IPS-20b (cell line): ENCODE data around the gene PRRX1.

Source experiments
- H3K27ac ChIP-seq: one replicate; pipeline ENCODE4 v1.5.1; 2013; ENCODE audit warnings: low read length
- H3K27me3 ChIP-seq: 2 replicates; pipeline ENCODE4 v1.6.1; 2013; ENCODE audit warnings: mild to moderate bottlenecking, low read length, inconsistent platforms; ENCODE audit not compliant: insufficient read depth
- H3K36me3 ChIP-seq: 2 replicates; pipeline ENCODE4 v1.6.1; 2013; ENCODE audit warnings: low read depth, mild to moderate bottlenecking, inconsistent platforms, low read length, moderate library complexity; ENCODE audit not compliant: insufficient read depth
- H3K4me1 ChIP-seq: 2 replicates; pipeline ENCODE4 v1.6.1; 2013; ENCODE audit warnings: mild to moderate bottlenecking, control low read depth, inconsistent platforms, low read length, moderate library complexity; ENCODE audit not compliant: insufficient read depth
- H3K4me3 ChIP-seq: 2 replicates; pipeline ENCODE4 v1.5.1; 2013; ENCODE audit warnings: mild to moderate bottlenecking, low read length, inconsistent platforms
- H3K9ac ChIP-seq: 2 replicates; pipeline ENCODE4 v1.6.1; 2013; ENCODE audit warnings: low read depth, mild to moderate bottlenecking, inconsistent platforms, low read length, moderate library complexity
- H3K9me3 ChIP-seq: 2 replicates; pipeline ENCODE4 v1.6.1; 2013; ENCODE audit warnings: mild to moderate bottlenecking, low read depth, low read length, inconsistent platforms; ENCODE audit not compliant: insufficient read depth

The PRRX1 gene

DNA sequence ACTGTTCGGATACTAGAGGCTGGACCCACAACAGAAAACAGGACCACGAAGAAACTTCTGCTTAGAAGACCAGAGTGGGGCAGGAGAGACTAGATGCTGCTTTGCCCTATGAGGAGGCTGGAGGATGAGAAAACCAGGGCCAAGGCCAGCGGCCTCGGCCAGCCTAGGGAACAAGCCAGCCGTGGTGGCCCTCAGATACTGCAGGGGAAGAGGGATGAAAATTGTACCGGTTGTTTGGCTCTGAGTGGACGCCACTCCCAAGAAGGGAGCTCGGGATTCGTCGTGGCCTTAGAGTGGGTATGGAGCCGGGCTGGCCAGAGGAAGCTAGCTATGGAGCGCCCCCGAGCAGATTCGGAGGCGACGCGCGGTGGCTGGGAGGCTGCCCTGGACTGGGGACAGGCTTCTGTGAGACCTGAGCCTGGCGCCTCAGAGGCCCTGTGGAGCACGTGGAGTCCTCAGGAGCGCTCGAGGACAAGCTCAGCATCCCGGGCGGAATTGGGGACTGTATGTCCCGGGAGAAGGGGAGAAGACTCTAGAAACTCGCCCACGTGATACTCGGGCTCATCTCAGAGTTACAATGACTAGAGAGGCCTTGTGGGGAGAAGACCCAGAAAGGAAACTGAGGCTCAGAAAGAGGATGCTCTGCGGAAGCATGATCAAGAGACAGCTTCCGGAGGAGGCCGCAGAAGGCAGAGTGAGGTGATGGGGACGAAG lies 2.8 kb downstream of the PRRX1 start:
- peaks cover 100% of the 10 kb centered on the region for H3K27me3 ChIP-seq
- no peaks in the 10 kb centered on the region for H3K36me3 ChIP-seq
- no peak overlapping the region for H3K27ac ChIP-seq
- H3K4me1 ChIP-seq: peaks cover 19% of the 10 kb centered on the region; the same call in 1 of the 2 replicates
- H3K9ac ChIP-seq: no peak overlapping the region
- peak overlapping the region; percentile 13; the same call in 1 of the 2 replicates for H3K4me3 ChIP-seq
- H3K9me3 ChIP-seq: no peaks in the 10 kb centered on the region

GRCh38 chr1:170668209-170669106 lies 4.5 kb downstream of the PRRX1 start:
- Histone ChIP-seq H3K27me3 (peaks cover 99% of the 10 kb centered on the region), H3K9me3 (no peaks in the 10 kb centered on the region), H3K4me3 (peak overlapping the region; percentile 10; the same call in 1 of the 2 replicates), H3K36me3 (no peaks in the 10 kb centered on the region), H3K9ac (no peak overlapping the region), H3K4me1 (peaks cover 12% of the 10 kb centered on the region; the same call in 1 of the 2 replicates), H3K27ac (no peak overlapping the region)

GRCh38 chr1:170669107-170669445 lies 5.1 kb downstream of the PRRX1 start:
- Histone ChIP-seq H3K9ac (no peak overlapping the region), H3K27me3 (peaks cover 99% of the 10 kb centered on the region), H3K36me3 (no peaks in the 10 kb centered on the region), H3K4me3 (0 out of 2 replicates have a peak overlapping the region, but pooled peaks have one; percentile 10), H3K9me3 (no peaks in the 10 kb centered on the region), H3K4me1 (peaks cover 12% of the 10 kb centered on the region; the same call in 1 of the 2 replicates), H3K27ac (no peak overlapping the region)

GRCh38 chr1:170669586-170670530 lies 5.9 kb downstream of the PRRX1 start:
- no peak overlapping the region for H3K27ac ChIP-seq
- no peaks in the 10 kb centered on the region for H3K9me3 ChIP-seq
- H3K36me3 ChIP-seq: no peaks in the 10 kb centered on the region
- H3K9ac ChIP-seq: no peak overlapping the region
- H3K27me3 ChIP-seq: peaks cover 94% of the 10 kb centered on the region
- H3K4me1 ChIP-seq: peaks cover 12% of the 10 kb centered on the region; the same call in 1 of the 2 replicates
- no peak overlapping the region for H3K4me3 ChIP-seq

DNA sequence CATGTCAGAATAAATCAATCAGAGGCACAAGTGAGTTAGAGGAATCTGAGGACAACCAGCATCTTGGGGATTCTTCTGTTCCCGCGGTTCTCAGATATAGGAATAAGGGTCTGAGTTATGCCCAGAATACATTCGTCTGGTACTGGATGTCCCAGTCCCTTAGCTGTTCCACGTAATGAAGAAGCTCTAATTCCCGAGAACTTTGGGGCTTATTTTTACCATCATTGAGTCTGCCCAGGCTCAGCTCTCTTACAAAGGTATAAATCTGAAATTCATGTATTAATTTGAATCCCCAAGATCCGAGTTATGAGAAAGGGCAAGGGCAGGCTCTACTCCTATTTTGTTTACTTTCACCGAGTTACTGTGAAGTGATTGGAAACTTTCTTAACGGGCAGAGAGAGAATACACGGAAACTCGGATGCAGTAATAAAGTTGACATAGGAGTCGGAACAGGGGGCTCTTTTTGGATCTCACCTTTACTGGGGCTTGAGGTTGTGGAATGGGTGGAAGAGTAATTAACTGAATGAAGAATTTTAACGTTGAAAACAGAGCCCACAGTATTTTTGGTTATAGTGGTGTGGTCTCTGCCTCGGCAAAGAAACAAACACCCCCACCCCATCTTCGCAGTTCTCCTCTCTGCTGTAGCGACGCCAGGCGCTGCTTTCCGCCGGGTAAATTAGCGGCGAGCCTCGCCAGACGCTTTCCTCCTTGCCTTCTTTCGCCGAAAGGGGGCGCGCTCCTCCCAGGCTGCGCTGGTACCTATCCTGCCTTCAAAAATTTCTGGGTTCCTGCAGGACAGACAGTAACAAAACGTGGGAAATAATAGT lies 7.1 kb downstream of the PRRX1 start:
- H3K9me3 ChIP-seq: no peaks in the 10 kb centered on the region
- peak overlapping the region; percentile 54; the same call in 1 of the 2 replicates for H3K4me3 ChIP-seq
- no peak overlapping the region for H3K27ac ChIP-seq
- no peaks in the 10 kb centered on the region for H3K36me3 ChIP-seq
- H3K4me1 ChIP-seq: peaks cover 12% of the 10 kb centered on the region; the same call in 1 of the 2 replicates
- H3K9ac ChIP-seq: no peak overlapping the region
- H3K27me3 ChIP-seq: peaks cover 82% of the 10 kb centered on the region

DNA sequence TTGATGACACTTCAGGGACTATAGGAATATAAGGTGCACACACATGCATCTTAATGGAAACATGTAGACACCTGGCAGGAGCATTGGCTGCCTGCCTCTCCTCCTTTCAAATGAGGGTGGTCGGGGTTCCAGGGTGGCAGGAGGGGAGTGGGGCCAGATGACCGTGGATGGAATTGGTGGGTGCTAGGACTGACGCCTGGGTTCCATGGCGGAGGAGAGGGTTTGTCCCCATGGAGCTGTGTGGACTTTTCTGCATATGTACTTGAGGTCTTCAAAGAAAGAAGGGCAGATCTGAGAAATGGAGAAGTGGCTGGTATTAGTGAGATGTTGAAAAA lies 7.7 kb downstream of the PRRX1 start:
- no peak overlapping the region for H3K4me3 ChIP-seq
- H3K9ac ChIP-seq: no peak overlapping the region
- peaks cover 77% of the 10 kb centered on the region for H3K27me3 ChIP-seq
- H3K4me1 ChIP-seq: peaks cover 12% of the 10 kb centered on the region; the same call in 1 of the 2 replicates
- H3K9me3 ChIP-seq: no peaks in the 10 kb centered on the region
- H3K27ac ChIP-seq: no peak overlapping the region
- no peaks in the 10 kb centered on the region for H3K36me3 ChIP-seq

GRCh38 chr1:170672316-170672715 lies 8.4 kb downstream of the PRRX1 start:
- Histone ChIP-seq H3K4me1 (peaks cover 12% of the 10 kb centered on the region; the same call in 1 of the 2 replicates), H3K27me3 (peaks cover 69% of the 10 kb centered on the region), H3K4me3 (no peak overlapping the region), H3K9me3 (no peaks in the 10 kb centered on the region), H3K27ac (no peak overlapping the region), H3K36me3 (no peaks in the 10 kb centered on the region), H3K9ac (no peak overlapping the region)

GRCh38 chr1:170674239-170674638 lies 10.3 kb downstream of the PRRX1 start:
- Histone ChIP-seq H3K27me3 (peaks cover 50% of the 10 kb centered on the region), H3K36me3 (no peaks in the 10 kb centered on the region), H3K9ac (no peak overlapping the region), H3K4me1 (peaks cover 8% of the 10 kb centered on the region; the same call in 1 of the 2 replicates), H3K27ac (no peak overlapping the region), H3K9me3 (no peaks in the 10 kb centered on the region), H3K4me3 (no peak overlapping the region)

DNA sequence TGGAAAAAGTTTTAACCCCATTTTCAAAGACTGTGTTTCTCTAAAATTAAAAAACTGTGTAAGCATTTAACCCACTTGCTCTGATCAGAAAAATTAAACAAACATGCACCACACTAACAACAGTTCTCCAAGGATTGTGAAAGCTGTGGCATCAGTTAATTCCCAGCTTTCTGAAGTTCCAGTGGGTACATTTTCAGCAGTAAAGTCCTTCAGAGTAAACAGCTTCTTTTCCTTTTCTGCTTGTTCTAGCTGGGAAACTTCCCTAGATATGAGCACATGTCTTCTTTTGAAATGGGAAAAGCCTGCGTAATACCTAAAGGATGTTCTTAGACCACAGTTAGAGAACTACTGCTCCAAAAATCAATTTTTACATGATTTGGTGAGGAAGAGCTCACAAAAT lies 11.1 kb downstream of the PRRX1 start:
- Histone ChIP-seq H3K4me1 (peaks cover 4% of the 10 kb centered on the region; the same call in 1 of the 2 replicates), H3K4me3 (no peak overlapping the region), H3K9ac (no peak overlapping the region)

GRCh38 chr1:170675865-170676264 lies 11.9 kb downstream of the PRRX1 start:
- H3K9ac ChIP-seq: no peak overlapping the region
- H3K27ac ChIP-seq: no peak overlapping the region
- H3K4me3 ChIP-seq: no peak overlapping the region

More for the DNA sequence above, 11.1 kb downstream of the PRRX1 start:
- Histone ChIP-seq H3K27me3 (peaks cover 43% of the 10 kb centered on the region), H3K27ac (no peak overlapping the region), H3K36me3 (no peaks in the 10 kb centered on the region), H3K9me3 (no peaks in the 10 kb centered on the region)

More at GRCh38 chr1:170675865-170676264, 11.9 kb downstream of the PRRX1 start:
- H3K36me3 ChIP-seq: no peaks in the 10 kb centered on the region
- H3K4me1 ChIP-seq: 0 out of 2 replicates have a peak, but pooled peaks cover 3% of the 10 kb centered on the region
- H3K9me3 ChIP-seq: no peaks in the 10 kb centered on the region
- H3K27me3 ChIP-seq: peaks cover 34% of the 10 kb centered on the region
